Embryonic facial prominence (tissue), 1 donor: ENCODE data around the gene UBE2G1.
"Not testable (repeated sequence)": the region's sequence is repeated elsewhere in the genome, so short reads cannot be mapped to it uniquely, and the experiment has no call there.

ENCODE experiments used
- DNase-seq: peaks from one replicate; pipeline ENCODE4 v3.0.0-alpha.2; 2016; ENCODE audit errors: extremely low spot score

The UBE2G1 gene, protein sequence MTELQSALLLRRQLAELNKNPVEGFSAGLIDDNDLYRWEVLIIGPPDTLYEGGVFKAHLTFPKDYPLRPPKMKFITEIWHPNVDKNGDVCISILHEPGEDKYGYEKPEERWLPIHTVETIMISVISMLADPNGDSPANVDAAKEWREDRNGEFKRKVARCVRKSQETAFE

DNA sequence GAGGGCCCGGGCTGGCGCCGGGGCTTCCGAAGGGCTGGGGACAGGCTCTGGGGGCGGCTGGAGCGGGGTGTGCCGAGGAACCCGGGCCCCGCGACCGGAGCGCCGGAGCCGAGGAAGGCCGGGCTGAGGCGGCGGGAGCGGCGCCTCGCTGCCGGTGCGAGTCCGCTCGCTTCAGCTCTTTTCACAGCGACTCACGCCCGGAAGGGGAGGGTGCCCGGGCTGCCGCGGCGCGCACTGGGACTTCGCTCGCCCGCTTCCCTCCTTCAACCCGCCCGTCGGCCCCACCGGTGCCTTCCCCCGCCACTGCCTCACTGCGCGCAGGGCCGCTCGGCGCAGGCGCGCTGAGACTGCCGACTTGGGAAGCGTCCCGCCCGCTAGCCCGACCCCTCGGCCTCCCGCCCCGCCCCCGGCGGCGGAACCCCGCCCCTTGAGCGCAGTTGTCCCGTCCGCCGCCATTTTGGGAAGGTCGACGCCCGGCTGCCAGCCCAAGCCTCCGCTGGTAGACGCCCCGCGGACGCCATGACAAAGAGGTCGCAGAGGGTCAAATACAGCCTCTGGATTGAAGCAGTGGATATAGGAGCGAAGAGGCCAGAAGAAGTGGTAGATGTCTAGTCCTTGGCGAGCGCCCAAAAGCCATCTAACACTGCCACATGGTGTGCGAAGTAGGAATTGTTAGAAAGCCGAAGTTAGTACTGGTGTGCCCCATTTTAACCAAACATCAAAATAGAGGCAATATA, at the start of gene UBE2G1:
UBE2G1 (minus strand) TSS at position 349 of the 737 bp plus-strand sequence. CDS start 359 bp downstream, outside the sequence.
- peak; percentile 89 for DNase-seq

DNA sequence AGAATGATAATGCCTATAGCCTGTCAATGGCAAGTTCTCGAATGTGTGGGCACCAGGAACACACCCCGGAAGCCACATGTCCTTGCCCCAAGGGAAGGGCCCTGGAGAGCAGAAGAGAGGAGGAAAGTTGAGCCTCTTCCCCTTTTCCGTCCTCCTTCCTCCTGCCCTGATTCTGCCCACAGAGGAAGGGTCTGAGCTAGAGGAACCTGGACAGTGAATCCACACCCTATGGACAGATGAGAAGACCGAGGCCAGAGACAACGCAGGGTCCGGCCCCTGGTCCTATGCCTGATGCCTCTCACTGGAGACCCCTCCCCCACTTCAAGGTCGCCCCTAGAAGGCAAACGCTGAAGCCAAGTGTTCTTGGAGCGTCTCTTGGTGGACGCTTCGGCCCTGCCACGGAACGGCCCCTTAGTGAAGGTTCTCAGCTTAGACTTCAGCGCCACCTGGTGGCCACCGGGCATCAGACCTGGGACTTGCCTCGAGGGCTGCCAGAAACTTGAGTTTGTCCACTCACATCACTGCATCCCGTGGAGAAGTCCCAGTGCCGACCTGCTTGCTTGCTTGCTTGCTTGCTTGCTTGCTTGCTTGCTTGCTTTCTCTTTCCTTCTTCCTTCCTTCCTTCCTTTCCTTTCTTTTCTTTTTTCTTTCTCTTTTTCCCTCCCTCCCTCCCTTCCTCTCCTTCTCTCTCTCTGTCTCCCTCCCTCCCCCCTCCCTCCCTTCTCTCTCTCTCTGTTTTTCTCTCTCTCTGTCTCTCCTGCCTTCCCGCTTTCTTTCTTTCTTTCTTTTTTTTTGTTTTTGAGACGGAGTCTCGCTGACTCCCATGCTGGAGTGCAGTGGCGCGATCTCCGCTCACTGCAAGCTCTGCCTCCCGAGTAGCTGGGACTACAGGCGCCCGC, 46.7 kb upstream of the UBE2G1 start:
- DNase-seq = peak; percentile 66

DNA sequence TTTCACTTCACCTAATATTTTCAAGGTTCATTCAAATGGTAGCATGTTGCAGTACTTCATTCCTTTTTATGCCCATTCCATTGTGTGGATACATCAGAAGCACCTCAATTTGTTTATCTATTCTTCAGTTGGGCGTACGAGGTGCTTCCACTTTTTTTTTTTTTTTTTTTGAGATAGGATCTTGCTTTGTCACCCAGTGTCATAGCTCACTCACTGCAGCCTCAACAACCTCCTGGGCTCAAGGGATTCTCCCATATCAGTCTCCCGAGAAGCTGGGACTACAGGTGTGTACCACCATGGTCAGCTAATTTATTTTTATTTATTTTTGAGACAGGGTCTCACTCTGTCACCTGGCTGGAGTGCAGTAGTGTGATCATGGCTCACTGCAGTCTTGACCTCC, 44.7 kb upstream of the UBE2G1 start:
- DNase-seq = no peak

DNA sequence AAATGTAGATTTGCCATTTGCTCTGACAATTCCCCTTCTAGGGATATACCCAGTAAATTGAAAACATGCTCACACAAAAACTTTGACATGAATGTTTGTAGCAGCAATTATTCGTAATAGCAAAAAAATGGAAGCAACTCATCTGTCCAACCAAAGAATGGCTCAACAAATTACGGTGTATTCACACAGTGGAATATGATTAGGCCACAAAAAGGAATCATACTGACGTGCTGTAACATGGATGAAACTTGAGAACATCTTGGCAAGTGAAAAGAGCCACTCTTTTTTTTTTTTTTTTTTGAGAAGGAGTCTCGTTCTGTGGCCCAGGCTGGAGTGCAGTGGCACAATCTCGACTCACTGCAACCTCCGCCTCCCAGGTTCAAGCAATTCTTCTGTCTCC, 43.2 kb upstream of the UBE2G1 start:
- no peak for DNase-seq

DNA sequence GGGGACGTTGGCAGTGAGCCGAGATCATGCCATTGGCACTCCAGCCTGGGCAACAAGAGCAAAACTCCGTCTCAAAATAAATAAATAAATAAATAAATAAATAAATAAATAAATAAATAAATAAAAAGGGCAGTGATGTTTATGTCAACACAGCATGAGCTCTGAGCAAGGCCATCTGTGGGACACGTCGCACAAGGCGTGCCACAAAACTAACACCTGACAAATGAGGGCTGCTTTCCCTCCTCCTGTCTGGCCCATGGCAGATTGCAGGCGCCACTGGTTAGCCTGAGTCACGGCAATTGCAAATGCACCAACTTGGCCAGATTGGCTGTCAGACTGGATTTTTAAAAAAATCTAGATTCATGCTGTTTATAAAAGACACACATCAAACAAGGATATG, 41.4 kb upstream of the UBE2G1 start:
- no peak for DNase-seq

DNA sequence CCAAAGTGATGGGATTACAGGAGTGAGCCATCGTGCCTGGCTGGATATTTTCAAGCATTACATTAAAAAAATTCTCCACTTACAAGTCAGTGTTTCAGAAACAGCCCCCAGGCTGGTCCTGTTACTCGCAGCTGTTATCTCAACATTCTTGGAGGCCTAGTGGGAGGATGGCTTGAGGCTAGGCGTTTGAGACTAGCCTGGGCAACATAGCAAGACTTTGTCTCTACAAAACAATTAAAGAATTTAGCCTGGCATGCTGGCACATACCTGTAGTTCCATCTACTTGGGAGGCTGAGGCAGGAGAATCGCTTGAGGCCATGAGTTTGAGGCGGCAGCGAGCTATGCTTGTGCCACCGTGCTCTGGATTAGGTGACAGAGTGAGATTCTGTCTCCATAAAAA, 40.7 kb upstream of the UBE2G1 start:
- no peak for DNase-seq

DNA sequence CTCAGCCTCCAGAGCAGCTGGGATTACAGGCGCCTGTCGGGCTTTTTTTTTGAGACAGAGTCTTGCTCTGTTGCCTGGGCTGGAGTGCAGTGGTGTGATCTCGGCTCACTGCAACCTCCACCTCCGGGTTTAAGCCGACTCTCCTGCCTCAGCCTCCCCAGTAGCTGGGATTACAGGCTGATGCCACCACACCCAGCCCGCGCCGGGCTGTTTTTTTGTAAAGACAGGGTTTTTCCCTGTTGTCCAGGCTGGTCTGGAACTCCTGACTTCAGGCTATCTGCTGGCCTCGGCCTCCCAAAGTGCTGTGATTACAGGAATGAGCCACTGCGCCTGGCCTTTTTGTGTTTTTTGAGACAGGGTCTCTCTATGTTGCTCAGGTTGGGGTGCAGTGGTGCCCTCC, 39.9 kb upstream of the UBE2G1 start:
- no peak for DNase-seq

DNA sequence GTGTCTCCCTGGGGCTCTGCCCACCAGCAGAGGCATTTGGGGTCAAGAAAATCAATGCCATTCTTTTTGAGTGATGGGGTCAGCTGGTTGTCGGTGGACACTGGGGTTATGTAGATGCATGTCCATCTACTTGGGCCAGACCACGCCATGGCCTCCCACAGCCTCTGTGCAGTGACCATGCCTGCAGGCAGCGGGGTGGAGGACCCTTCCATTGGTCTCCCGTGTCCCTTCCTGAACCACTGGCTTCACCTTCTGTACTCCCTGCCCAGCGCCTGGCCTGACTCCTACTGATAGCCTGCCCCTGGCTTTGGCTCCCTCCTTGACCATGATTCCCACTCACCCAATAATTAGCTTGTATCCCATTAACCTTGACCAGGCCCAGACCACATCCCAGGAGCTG, 39.2 kb upstream of the UBE2G1 start:
- no peak for DNase-seq

DNA sequence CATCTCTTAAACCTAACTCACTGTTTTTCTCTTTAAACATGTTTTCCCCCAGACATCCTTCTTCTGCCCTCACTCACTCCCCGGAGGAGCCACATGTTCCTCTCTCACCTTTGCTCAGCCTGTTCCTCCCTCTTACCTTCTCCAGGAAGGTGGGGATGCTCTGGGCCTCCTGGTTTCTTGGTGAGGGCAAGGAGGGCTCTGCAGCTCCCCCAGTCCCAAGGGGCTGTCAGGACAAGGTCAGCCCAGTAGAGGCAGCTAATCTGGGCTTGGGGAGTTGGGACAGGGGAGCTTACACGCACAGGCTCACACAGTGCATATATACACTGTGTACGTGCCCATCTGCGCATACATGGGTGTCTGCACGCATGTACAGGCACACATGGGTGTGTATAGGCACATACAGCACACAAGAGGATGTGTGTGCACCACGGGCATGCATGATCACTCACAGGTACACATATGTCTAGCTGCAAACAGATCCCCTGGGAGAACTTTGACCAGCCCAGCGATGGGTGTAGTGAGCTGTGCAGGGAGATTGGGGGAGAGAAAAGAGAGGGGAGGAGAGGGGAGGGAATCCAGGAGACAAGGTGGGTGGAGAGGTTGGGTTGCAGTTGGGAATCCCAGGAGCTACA, 38.7 kb upstream of the UBE2G1 start:
- no peak for DNase-seq

DNA sequence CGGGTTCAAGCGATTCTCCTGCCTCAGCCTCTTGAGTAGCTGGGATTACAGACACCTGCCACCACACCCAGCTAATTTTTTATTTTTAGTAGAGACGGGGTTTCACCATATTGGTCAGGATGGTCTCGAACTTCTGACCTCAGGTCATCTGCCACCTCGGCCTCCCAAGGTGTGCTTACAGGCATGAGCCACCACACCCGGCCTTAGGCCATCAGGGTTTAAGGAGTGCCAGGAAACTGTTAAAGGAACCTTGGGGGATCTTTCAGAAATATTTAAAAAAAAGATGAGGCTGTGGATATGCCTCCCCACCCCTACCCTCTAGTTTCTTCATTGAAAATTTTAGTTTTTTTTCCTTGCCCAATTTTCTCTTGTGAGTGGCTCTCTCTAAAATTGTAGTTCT, 31.4 kb upstream of the UBE2G1 start:
- DNase-seq = no peak

DNA sequence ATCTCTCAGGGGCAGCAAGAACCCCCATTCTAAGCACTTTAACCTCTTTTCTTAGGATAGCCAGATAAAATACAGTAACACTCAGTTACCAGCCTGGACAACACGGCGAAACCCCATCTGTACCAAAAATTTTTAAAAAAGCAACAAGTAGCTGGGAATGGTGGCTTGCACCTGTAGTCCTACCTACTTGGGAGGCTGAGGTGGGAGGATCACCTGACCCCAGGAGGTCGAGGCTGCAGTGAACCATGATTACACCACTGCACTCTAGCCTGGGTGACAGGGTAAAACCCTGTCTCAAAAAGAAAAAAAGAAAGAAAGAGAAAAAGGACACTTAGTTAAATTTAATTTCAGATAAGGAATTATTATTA, 28.6 kb upstream of the UBE2G1 start:
- DNase-seq = no peak

DNA sequence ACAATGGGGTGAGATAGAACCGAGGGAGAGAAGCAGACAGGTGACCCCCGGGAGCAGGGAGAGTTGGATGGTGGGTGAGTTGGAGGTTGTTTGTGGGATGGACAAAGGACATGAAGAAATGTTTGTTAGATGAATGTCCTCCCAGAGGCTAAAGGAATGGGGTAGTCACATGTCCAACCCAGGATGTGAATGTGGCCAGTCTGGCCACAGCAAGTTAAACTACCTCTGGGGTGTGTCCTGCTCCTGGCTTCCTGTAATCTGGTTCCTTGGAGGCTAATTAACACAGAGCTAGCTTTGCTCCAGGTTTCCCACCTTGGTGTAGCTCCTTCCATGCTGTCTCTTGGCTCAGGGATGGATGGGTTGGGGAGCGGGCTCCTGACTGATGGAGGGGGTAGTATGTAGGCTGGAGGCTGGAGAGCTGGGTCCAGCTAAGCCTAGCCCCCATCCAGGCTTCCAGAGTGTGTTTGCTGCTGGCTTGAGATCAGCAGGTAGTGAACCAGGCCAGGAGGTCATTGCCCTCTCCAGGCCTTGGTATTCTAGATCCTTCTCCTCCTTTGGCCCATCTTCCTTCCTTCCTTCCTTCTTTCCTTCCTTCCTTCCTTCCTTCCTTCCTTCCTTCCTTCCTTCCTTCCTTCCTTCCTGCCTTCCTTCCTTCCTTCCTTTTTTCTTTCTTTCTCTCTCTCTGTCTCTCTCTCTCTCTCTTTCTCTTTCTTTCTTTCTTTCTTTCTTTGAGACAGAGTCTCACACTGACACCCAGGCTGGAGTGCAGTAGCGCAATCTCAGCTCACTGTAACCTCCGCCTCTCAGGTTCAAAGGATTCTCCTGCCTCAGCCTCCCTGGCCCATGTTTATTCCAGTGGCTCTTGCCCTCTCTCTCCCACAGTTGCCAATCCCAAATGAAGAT, 28.0 kb upstream of the UBE2G1 start:
- DNase-seq = no peak

DNA sequence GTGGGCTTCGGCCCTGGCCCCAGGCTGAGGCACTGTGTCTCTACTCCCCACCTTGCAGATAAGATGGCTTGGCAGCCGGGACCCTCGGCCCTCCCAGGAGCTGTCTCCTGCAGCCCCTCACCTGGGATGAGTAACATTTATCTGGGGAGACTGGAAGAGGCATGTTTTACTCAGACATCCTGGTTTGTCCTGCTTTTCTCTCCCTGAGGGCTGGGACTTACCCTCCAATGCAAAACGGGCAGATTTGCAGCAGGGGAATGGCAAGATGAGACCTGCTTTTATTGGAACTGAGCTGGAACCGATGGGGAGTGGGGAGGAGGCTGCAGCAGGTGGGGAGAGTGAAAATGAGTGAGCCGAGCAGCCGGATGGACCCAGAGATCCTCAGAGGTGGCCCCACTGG, 27.3 kb upstream of the UBE2G1 start:
- no peak for DNase-seq

DNA sequence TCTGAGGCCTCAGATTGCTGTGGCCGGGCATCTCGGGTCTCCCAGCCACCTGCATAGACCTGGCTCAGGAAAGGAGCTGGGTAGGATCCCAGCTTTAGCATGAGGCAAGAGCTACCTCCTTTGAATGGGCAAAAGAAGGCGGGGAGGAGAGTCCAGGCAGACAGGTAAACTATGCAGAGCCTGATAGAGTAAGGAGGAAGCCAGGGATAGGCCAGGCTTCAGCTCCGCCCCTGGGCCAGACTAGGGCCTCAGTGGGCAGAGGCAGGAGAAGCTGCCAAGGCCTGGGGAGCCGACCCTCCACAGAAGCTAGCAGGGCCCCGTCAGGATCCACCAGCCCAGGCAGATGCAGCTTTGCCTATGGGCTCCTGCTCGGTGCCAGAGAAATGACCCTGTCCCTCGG, 22.6 kb upstream of the UBE2G1 start:
- DNase-seq = no peak

DNA sequence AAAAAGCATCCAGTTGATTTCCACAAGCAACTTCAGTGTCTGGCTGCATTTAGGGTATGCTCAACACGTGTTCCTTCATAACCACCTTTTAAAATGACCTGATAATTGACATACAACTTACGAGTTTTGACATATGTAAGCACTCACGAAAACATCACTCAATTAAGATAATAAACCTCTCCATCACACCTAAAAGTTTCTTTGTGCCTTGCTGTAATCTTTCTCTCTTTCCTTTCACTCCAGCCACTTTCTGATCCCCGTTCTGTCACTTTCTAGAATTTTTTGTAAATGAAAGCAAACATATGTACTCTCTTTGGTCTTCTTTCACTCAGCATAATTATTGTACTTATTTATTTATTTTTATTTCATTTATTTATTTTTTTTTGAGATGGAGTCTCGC, 20.7 kb upstream of the UBE2G1 start:
- no peak for DNase-seq

DNA sequence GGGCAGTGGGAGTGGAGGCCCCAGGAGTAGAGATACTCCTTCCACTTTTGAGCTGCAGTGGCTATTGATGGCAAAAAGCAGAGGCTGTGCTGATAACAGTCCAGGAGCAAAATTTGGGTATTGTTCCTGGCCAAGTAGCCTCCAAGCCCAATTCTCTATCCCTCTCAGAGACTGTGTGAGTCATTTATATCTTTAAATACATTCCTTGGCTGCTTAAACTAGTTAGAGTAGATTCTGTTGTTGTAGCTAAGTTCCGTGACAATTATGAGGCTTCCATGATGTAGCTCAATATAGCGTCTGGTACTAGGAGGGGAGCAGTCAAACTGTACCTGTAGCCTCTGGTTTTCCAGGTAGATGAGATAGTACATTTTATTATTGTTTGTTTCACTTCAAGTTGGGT, 19.9 kb upstream of the UBE2G1 start:
- no peak for DNase-seq

DNA sequence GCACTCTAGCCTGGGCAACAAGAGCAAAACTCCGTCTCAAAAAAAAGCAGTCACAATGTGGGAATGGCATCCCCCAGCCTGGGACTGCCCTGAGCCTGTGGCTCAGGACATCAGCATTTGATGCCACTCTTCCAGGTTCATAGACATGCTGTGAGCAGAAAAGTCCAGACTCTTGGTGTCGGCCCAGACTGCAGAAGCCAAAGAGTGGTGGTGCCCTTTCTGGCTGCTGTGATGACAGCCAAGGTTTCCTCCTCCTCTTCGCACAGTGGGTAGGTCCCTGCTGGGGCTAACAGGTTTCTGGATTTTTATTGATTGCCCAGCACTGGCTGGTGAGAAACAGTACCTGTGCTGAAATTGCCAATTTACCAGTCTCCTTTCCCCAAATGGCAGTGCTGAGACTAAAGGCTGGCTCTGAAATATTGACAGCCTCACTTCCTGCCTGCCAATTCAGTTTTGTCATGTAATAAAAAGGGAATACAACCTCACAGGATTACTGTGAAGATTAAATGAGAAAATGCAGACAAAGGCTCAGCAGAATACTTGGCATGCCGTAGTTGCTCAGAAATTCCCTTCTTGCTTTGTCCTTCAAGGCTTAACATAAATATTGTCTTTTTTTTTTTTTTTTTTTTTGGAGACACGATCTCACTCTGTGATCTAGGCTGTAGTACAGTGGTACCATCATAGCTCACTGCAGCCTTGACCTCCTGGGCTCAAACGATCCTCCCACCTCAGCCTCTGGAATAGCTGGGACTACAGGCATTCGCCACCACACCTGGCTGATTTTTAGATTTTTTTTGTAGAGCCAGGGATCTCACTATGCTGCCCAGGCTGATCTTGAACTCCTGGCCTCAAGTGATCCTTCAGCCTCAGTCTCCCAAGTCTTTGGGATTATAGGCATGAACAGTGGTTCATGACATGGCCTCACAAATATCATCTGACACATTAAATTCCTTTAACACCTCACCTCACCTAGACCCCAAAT, 15.5 kb upstream of the UBE2G1 start:
- DNase-seq = no peak

DNA sequence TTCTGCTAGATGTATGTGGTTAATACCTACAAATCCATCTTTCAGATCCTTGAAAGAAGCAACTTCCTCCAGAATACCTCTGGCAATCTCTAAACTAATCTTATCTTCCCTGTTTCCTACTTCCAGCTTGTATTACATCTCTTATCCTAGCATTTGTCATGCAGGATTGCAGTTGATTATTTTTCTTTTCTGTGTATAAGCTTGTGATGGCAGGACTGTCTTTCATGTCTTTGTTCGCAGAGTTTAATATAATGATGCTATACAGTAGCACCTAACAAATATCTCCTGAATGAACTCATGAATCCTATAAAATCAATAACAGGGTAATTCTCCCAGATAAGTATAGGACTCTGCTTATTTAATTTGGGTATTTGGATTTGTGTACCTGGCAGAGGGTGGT, 12.2 kb upstream of the UBE2G1 start:
- no peak for DNase-seq

DNA sequence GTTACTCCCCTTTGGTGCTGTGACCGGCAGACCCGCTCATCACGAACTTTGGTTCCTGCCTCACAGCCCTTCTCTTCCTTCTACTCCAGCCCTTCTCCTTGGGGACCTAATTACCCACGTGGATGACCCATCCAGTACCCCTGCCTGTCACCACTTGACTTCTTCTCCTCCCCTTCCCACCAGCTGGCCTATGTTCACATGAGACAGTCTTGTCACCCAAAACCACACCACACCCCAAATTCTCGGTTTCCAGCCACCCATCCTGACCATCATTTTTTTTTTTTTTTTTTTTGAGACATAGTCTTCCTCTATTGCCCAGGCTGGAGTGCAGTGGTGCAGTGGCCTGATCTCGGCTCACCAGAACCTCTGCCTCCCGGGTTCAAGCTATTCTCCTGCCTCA, 10.8 kb upstream of the UBE2G1 start:
- not testable (repeated sequence) for DNase-seq

DNA sequence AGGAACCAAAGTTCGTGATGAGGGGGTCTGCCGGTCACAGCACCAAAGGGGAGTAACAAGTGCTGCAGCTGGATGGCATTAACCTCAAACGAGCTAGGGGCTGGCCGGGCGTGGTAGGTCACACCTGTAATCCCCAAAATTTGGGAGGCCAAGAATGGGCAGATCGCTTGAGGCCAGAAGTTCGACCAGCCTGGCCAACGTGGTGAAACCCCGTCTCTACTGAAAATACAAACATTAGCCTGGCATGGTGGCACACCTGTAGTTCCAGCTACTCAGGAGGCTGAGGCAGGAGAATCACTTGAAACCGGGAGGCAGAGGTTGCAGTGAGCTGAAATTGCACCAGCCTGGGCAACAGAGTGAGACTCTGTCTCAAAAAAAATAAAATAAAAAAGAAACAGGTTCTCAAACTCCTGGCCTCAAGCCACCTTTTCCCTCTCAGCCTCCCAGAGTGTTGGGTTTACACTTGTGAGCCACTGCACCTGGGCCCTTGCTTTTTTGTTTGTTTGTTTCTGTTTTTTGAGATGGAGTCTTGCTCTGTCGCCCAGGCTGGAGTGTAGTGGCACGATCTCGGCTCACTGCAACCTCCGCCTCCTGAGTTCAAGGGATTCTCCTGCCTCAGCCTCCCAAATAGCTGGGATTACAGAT, 9.4 kb upstream of the UBE2G1 start:
- DNase-seq = not testable (repeated sequence)
